CD4-positive, alpha-beta memory T cell (primary cell): ENCODE measurements around the gene ZNF770. TPM values are rescaled to one million over a fixed set of nuclear protein-coding genes. Genes with fewer than 3 reads are reported as not detected.

Source experiments
- CTCF ChIA-PET: fragments of 350-600 bp; sonication (Branson Sonifier 250); formaldehyde crosslinking; loops from one replicate; lab custom pipeline; 2021; ENCODE audit warnings: inconsistent platforms; ENCODE audit not compliant: partially characterized antibody; lab: Charles Lee
- POLR2A ChIA-PET: fragments of 350-600 bp; sonication (Branson Sonifier 250); formaldehyde crosslinking; loops from one replicate; lab custom pipeline; 2021; ENCODE audit not compliant: partially characterized antibody; lab: Charles Lee
- DNase-seq, 5 donors: peaks; one replicate each; pipeline versions ENCODE4 v3.0.0 to v3.0.0-alpha.2; 2020 to 2022; ENCODE audit warnings: mixed read lengths in 1 of 5
- H3K27ac ChIP-seq: one replicate; pipeline ENCODE4 v1.7.0; 2013; ENCODE audit warnings: low read depth, low read length
- H3K27me3 ChIP-seq: 2 replicates; pipeline ENCODE4 v1.7.0; 2013; ENCODE audit warnings: mild to moderate bottlenecking, low read length, moderate library complexity; ENCODE audit not compliant: insufficient read depth
- H3K36me3 ChIP-seq: 2 replicates; pipeline ENCODE4 v1.7.0; 2013; ENCODE audit warnings: mild to moderate bottlenecking, low read length, moderate library complexity; ENCODE audit not compliant: insufficient read depth
- H3K4me1 ChIP-seq: 2 replicates; pipeline ENCODE4 v1.7.0; 2013; ENCODE audit warnings: mild to moderate bottlenecking, low read length, moderate library complexity; ENCODE audit not compliant: insufficient read depth
- H3K4me3 ChIP-seq, 2 donors: one replicate each; pipeline ENCODE4 v1.7.0; 2013; ENCODE audit warnings: low read length in 2 of 2, mild to moderate bottlenecking in 1 of 2
- H3K9me3 ChIP-seq, 2 donors: one replicate each; pipeline ENCODE4 v1.7.0; 2013; ENCODE audit warnings: low read length in 2 of 2, control low read depth in 1 of 2; ENCODE audit not compliant: control insufficient read depth in 1 of 2
- H3K27ac Mint-ChIP-seq, 7 donors: one replicate each; pipeline ENCODE4 v1.8.0; 2020 to 2021; ENCODE audit warnings: mixed read lengths in 7 of 7, mild to moderate bottlenecking in 6 of 7, inconsistent platforms in 3 of 7, moderate library complexity in 3 of 7
- H3K27me3 Mint-ChIP-seq, 2 donors: one replicate each; pipeline ENCODE4 v1.8.0; 2020 to 2021; ENCODE audit warnings: mixed read lengths in 2 of 2
- H3K36me3 Mint-ChIP-seq, 2 donors: one replicate each; pipeline ENCODE4 v1.8.0; 2020 to 2021; ENCODE audit warnings: mixed read lengths in 2 of 2, inconsistent platforms in 1 of 2, mild to moderate bottlenecking in 1 of 2
- H3K4me1 Mint-ChIP-seq, 4 donors: one replicate each; pipeline ENCODE4 v1.8.0; 2020 to 2021; ENCODE audit warnings: mixed read lengths in 4 of 4, mild to moderate bottlenecking in 1 of 4
- H3K4me3 Mint-ChIP-seq, 8 donors: one replicate each; pipeline ENCODE4 v1.8.0; 2020 to 2021; ENCODE audit warnings: mixed read lengths in 8 of 8, mild to moderate bottlenecking in 7 of 8, moderate library complexity in 6 of 8, inconsistent platforms in 3 of 8
- H3K9me3 Mint-ChIP-seq, 8 donors: one replicate each; pipeline ENCODE4 v1.8.0; 2020 to 2021; ENCODE audit warnings: mixed read lengths in 8 of 8, mild to moderate bottlenecking in 5 of 8, inconsistent platforms in 3 of 8, moderate library complexity in 1 of 8
- intact Hi-C: fragments of 100-400 bp; cut with micrococcal nuclease; formaldehyde crosslinking; loops from one replicate; pipeline ENCODE4 v1.15.1; 2023
- polyA plus RNA-seq, 2 donors: library from polyadenylated mRNA; unstranded; fragments of 300-500 nt; fragmentation: Illumina TruSeq; gene quantifications; one replicate each; pipeline ENCODE4 v1.2.3, GENCODE V29; 2021
- total RNA-seq, 2 experiments: library from RNA; stranded (reverse); gene quantifications; one replicate each; pipeline ENCODE4 v1.2.3, GENCODE V29; 2021

The ZNF770 gene
- total and polyA plus RNA-seq, 4 experiments from 2014 or later, result 55.8 to 101 (median 66.5) TPM

DNA sequence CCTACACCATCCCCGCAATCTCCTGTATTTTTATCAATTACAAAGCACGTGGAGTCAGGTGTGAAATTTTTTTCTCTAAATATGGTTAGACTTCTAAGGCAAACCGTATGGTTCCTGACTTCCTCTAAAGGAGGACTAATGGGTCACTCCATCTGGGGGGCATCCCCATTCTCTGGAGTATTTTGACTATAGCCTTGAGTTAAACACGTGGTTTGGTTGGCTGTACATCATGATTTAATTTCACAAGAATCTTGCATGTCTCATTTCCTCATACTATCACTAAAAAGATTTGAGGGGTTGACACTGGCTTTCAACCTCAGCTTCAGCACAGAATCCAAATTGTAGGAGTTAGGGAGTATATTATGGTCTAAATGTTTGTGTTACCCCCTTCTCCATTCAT, 25.3 kb upstream of the ZNF770 start:
- ChIA-PET CTCF (no interaction called here), POLR2A (no interaction called here)
- Mint-ChIP-seq H3K4me3 (no peak overlapping the region), H3K4me1 (no peaks in the 10 kb centered on the region), H3K27me3 (peaks cover 2 to 5% of the 10 kb centered on the region in 2 donors), H3K27ac (no peak overlapping the region), H3K9me3 (no peaks in the 10 kb centered on the region), H3K36me3 (no peaks in the 10 kb centered on the region)
- H3K4me1 ChIP-seq, result no peaks in the 10 kb centered on the region
- DNase-seq, result no peak
- intact Hi-C loops, result no loop called here
- no peak overlapping the region for H3K4me3 ChIP-seq
- no peaks in the 10 kb centered on the region for H3K36me3 ChIP-seq
- no peaks in the 10 kb centered on the region for H3K27me3 ChIP-seq
- H3K27ac ChIP-seq, result no peak overlapping the region
- H3K9me3 ChIP-seq, result no peaks in the 10 kb centered on the region

- Histone ChIP-seq H3K36me3 (no peaks in the 10 kb centered on the region), H3K9me3 (no peaks in the 10 kb centered on the region), H3K27ac (no peak overlapping the region), H3K4me1 (no peaks in the 10 kb centered on the region), H3K27me3 (no peaks in the 10 kb centered on the region), H3K4me3 (no peak overlapping the region)
- peaks cover 0 to 5% of the 10 kb centered on the region in 2 donors for H3K27me3 Mint-ChIP-seq
- intact Hi-C loops, result no loop called here
- no peak overlapping the region for H3K27ac Mint-ChIP-seq
- ChIA-PET POLR2A (no interaction called here), CTCF (no interaction called here)
- no peak overlapping the region for H3K4me3 Mint-ChIP-seq
- no peak for DNase-seq
- no peaks in the 10 kb centered on the region for H3K9me3 Mint-ChIP-seq
- H3K36me3 Mint-ChIP-seq, result no peaks in the 10 kb centered on the region
- H3K4me1 Mint-ChIP-seq, result no peaks in the 10 kb centered on the region
Measured at GRCh38 chr15:35007397-35007796, 19.3 kb upstream of the ZNF770 start.

DNA sequence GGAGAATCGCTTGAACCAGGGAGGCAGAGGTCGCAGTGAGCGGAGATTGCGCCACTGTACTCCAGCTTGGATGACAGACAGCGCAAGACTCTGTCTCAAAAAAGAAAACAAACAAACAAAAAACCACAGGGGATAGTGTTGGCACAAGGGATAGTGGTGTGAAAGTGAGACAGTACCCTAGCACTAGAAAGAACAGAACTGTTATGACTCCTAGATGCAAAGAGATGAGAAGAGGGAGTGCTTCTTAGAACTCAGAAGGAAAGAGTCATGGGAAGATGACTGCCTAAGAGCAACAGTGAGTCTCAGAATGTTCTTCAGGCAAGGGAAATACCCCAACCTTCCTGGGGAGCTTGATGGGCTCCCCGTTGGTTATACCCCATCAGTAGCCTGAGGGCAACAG, 17.8 kb upstream of the ZNF770 start:
- peaks cover 0 to 2% of the 10 kb centered on the region in 2 donors for H3K27me3 Mint-ChIP-seq
- CTCF ChIA-PET, result no interaction called here
- POLR2A ChIA-PET, result no interaction called here
- H3K36me3 Mint-ChIP-seq, result no peaks in the 10 kb centered on the region
- H3K4me1 ChIP-seq, result no peaks in the 10 kb centered on the region
- no peaks in the 10 kb centered on the region for H3K27me3 ChIP-seq
- H3K27ac Mint-ChIP-seq, result no peak overlapping the region
- H3K9me3 ChIP-seq, result no peaks in the 10 kb centered on the region
- H3K4me1 Mint-ChIP-seq, result no peaks in the 10 kb centered on the region
- no peak overlapping the region for H3K4me3 ChIP-seq
- H3K36me3 ChIP-seq, result no peaks in the 10 kb centered on the region
- no peak overlapping the region for H3K4me3 Mint-ChIP-seq
- H3K9me3 Mint-ChIP-seq, result no peaks in the 10 kb centered on the region
- H3K27ac ChIP-seq, result no peak overlapping the region
- no peak for DNase-seq
- intact Hi-C loops, result no loop called here

DNA sequence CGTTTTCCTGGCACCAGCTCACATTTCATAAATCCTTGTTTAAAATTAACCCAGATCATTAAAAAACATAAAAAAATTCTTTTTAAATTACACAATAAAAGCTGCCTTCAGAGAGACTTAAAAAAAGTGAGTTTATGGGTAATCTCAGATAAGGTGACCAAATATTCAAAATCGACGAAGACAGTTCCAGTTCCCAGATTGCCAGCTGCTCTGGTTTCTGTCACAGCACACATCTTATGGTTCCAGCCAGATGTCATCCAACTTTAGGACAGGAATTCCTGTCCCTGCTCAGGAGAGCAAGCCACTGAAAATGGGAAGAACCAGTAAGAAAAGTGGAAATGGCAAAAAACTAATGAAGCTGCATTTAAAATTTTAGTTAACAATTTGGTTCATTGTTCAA, 15.8 kb upstream of the ZNF770 start:
- no peak overlapping the region for H3K4me3 ChIP-seq
- no peak overlapping the region for H3K4me3 Mint-ChIP-seq
- no peaks in the 10 kb centered on the region for H3K36me3 Mint-ChIP-seq
- intact Hi-C loops, result no loop called here
- POLR2A ChIA-PET, result no interaction called here
- no peaks in the 10 kb centered on the region for H3K36me3 ChIP-seq
- DNase-seq, result no peak
- H3K27me3 ChIP-seq, result no peaks in the 10 kb centered on the region
- H3K4me1 ChIP-seq, result no peaks in the 10 kb centered on the region
- H3K9me3 Mint-ChIP-seq, result no peaks in the 10 kb centered on the region
- CTCF ChIA-PET, result no interaction called here
- H3K27me3 Mint-ChIP-seq, result no peaks in the 10 kb centered on the region
- no peaks in the 10 kb centered on the region for H3K4me1 Mint-ChIP-seq
- H3K27ac Mint-ChIP-seq, result no peak overlapping the region
- no peak overlapping the region for H3K27ac ChIP-seq
- H3K9me3 ChIP-seq, result no peaks in the 10 kb centered on the region

- Mint-ChIP-seq H3K9me3 (no peaks in the 10 kb centered on the region), H3K27ac (no peak overlapping the region), H3K27me3 (peaks cover 4% of the 10 kb centered on the region in 2 donors), H3K4me1 (no peaks in the 10 kb centered on the region), H3K36me3 (no peaks in the 10 kb centered on the region), H3K4me3 (no peak overlapping the region)
- Histone ChIP-seq H3K36me3 (no peaks in the 10 kb centered on the region), H3K4me3 (no peak overlapping the region), H3K4me1 (no peaks in the 10 kb centered on the region), H3K27ac (no peak overlapping the region), H3K9me3 (no peaks in the 10 kb centered on the region), H3K27me3 (no peaks in the 10 kb centered on the region)
- POLR2A ChIA-PET, result interaction anchor here (1.2 kb wide), 1 partner anchor 12 kb away, joined by 3 read pairs; no protein-coding TSS in a partner anchor
- CTCF ChIA-PET, result interaction anchor here (1.2 kb wide), 1 partner anchor 10 kb away, joined by 3 read pairs; no protein-coding TSS in a partner anchor
- DNase-seq, result no peak
- intact Hi-C loops, result no loop called here
Measured at GRCh38 chr15:35000511-35000910, 12.4 kb upstream of the ZNF770 start.

DNA sequence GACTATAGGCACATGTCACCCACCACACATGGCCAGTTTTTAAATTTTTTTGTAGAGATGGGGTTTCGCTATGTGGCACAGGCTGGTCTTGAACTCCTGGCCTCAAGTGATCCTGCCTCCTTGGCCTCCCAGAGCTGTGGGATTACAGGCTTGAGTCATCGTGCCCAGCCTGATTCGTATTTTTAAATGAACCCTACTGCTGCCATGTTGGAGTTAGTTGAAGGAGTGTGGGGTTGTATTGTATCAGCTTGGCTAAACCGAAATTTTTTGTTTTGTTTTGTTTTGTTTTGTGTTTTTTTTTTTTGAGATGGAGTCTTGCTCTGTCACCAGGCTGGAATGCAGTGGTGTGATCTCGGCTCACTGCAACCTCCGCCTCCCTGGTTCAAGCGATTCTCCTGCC, 11.8 kb upstream of the ZNF770 start:
- no peaks in the 10 kb centered on the region for H3K36me3 ChIP-seq
- ChIA-PET POLR2A (interaction anchor here (1.2 kb wide), 1 partner anchor 11 kb away, joined by 3 read pairs; no protein-coding TSS in a partner anchor), CTCF (interaction anchor here (1.2 kb wide), 1 partner anchor 9 kb away, joined by 3 read pairs; no protein-coding TSS in a partner anchor)
- no peaks in the 10 kb centered on the region for H3K9me3 ChIP-seq
- H3K27me3 Mint-ChIP-seq, result peaks cover 4 to 5% of the 10 kb centered on the region in 2 donors
- H3K4me1 Mint-ChIP-seq, result peaks cover 0 to 1% (median 0%) of the 10 kb centered on the region in 4 donors
- intact Hi-C loops, result no loop called here
- no peaks in the 10 kb centered on the region for H3K9me3 Mint-ChIP-seq
- H3K27ac ChIP-seq, result no peak overlapping the region
- no peaks in the 10 kb centered on the region for H3K4me1 ChIP-seq
- H3K4me3 ChIP-seq, result no peak overlapping the region
- DNase-seq, result no peak
- H3K27me3 ChIP-seq, result no peaks in the 10 kb centered on the region
- no peaks in the 10 kb centered on the region for H3K36me3 Mint-ChIP-seq
- H3K4me3 Mint-ChIP-seq, result no peak overlapping the region
- H3K27ac Mint-ChIP-seq, result no peak overlapping the region

DNA sequence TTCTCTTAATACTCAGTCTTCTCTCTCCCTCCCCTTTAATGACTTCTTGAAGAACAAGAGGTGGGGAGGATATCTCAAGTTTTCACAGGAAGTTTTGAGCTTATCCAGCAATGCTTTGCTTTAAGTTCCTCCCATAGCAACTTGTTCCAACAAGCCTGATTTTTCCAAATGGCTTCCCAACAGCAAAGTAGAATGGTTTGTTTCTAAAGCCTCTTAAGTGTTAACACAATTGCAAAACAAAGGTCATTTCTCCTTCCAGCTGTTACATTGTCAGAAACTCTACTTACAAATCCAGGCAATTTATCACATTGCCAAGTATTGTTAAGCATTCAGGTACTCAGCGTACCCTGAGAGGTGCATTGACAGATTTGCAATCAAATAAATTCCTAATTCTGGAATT, 6.8 kb upstream of the ZNF770 start:
- Mint-ChIP-seq H3K4me3 (no peak overlapping the region), H3K27me3 (peaks cover 4 to 5% of the 10 kb centered on the region in 2 donors), H3K9me3 (no peaks in the 10 kb centered on the region), H3K27ac (no peak overlapping the region), H3K36me3 (no peaks in the 10 kb centered on the region), H3K4me1 (peaks cover 2 to 14% (median 11%) of the 10 kb centered on the region in 4 donors)
- Histone ChIP-seq H3K4me1 (no peaks in the 10 kb centered on the region), H3K4me3 (no peak overlapping the region), H3K27me3 (no peaks in the 10 kb centered on the region), H3K36me3 (no peaks in the 10 kb centered on the region), H3K9me3 (no peaks in the 10 kb centered on the region), H3K27ac (no peak overlapping the region)
- intact Hi-C loops, result no loop called here
- ChIA-PET POLR2A (no interaction called here), CTCF (interaction anchor here (1.1 kb wide), 1 partner anchor 20 kb away, joined by 3 read pairs; no protein-coding TSS in a partner anchor)
- no peak for DNase-seq
